GF-D8 (cell line): ENCODE measurements around the gene PCYT1A.

Experiments
- DNase-seq: peaks from one replicate; lab custom pipeline; 2025; lab: John Stamatoyannopoulos, UW

Gene PCYT1A

GRCh38 chr3:196236223-196236622 is 51.3 kb downstream of the PCYT1A start:
- DNase-seq, result no peak

DNA sequence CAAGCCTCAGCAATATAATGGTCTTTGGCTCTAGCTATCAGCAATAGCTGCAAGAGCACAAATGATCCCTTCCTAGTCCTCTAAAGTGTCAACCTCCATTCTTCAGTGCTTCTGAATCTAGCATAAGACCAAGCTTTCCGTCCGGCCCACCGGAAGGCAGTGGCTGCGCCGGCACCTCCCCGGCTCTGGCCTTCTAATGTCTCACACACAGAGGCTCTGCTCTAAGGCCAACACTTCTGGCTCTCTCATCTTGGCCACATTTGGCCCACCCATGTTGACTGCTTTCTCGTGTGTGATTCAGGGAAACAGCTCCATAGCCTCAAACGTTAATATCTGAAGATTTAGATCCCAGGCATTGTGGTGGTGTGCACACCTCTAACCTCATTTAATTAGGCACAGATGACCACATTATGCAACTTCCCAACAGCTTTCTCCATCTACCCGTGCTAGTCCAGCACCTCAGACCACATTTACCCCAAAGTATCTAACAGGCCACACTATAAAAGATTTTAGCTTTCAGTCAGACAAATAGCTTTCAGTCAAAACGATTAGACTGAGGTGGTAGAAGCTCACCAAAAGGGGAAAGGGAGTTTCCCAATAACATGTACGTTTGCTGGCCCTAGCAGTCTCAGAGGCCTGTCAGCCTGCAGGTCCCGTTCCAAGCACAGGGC is 51.9 kb downstream of the PCYT1A start:
- DNase-seq, result peak; percentile 82

DNA sequence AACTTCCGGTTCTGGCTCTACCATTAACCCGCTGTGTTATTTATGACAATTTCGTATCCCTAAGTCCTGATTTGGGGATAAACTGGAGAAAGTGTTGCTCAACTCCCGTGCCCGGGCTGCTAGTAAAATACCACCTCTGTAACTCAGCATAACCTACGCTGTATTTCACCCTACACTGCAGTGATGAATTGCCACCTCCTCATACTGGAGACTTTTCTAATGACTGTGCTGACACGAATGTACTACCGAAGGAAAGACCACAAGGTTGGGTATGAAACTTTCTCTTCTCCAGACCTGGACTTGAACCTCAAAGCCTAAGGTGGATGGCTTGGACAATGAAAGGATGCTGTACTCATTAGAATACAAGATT is 54.7 kb downstream of the PCYT1A start:
- no peak for DNase-seq

- DNase-seq, result no peak
Measured at GRCh38 chr3:196232154-196232881, 55.2 kb downstream of the PCYT1A start.

DNA sequence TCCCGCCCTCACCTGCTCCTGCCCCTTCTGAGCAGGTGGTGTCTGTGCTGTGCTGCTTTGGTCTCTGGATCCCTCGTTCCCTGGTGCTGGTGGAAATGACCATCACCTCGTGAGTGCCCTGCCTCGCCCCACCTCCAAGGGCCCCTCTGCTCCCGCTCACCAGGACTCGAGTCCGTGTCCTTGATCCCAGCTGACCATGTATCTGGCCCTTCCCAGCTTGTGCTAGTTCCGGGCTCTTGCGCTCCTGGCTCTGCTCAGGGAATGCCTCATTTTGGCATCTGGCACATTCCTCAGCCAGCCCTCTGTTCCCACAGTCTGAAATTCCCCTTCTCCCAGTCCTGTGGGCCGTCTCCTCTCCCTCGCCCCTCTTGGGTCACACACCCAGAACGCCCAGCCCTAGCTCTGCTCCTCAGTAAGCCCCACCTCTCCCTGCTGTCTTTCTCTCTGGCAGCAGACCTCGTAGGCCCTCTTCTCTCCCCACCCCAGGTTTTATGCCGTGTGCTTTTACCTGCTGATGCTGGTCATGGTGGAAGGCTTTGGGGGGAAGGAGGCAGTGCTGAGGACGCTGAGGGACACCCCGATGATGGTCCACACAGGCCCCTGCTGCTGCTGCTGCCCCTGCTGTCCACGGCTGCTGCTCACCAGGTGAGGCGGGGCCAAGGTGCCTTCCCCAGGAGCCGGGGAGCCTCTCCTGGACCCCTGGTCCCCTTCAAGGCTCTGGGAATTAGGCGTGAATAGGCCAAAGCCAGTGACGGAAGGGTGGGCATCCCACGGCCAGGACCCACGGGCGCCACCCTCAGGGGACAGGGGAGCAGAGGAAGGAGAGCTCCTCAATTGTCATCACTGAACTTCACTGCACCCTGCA is 59.7 kb downstream of the PCYT1A start:
- no peak for DNase-seq

DNA sequence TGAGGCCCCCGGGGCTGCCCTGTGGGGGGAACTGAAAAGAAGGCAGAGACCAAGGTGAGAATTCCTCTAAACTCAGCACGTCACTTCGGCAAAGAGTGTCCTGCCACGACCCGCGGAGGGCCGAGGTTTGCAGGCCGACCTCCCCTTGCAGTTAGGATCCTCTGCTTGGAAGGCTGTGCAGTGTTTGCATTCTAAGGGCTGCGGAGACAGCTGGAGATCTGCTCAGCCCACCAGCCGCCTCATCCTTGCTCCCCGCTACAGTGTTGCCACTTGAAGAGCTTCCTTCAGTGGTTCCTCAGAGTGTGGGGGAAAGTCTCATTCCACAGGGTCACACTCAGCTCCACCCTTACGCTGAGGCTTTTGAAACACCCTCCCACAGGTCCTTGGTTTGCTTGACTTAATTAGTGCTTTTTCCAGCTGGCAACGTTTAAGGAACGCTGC is 60.4 kb downstream of the PCYT1A start:
- no peak for DNase-seq

DNA sequence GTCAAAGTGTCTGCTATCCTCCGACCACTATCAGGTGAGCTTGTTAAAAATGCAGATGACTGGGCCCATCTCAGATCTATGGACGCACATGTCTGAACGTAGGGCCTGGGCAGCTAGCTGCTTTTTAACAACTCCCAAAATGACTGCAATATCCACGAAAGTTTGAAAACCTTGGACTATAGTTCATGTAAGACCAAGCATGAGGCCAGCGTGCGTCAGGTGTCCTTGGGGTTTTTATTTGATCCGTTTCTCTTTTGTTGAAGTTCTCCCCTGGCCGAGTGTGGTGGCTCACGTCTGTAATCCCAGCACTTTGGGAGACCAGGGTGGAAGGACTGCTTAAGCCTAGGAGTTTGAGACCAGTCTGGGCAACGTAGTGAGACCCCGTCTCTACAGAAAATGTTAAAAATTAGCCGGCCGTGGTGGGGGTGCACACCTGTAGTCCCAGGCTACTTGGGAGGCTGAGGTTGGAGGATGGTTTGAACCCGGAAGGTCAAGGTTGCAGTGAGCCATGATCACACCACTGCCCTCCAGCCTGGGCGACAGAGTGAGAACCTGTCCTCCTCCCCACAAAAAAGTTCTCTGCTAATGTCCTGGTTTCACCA is 61.7 kb downstream of the PCYT1A start:
- no peak for DNase-seq

GRCh38 chr3:196225086-196225485 is 62.4 kb downstream of the PCYT1A start:
- DNase-seq, result no peak

- no peak for DNase-seq
Measured at GRCh38 chr3:196222876-196223595, 64.5 kb downstream of the PCYT1A start.

- peak; percentile 61 for DNase-seq
Measured at GRCh38 chr3:196220991-196221390, 66.5 kb downstream of the PCYT1A start.

DNA sequence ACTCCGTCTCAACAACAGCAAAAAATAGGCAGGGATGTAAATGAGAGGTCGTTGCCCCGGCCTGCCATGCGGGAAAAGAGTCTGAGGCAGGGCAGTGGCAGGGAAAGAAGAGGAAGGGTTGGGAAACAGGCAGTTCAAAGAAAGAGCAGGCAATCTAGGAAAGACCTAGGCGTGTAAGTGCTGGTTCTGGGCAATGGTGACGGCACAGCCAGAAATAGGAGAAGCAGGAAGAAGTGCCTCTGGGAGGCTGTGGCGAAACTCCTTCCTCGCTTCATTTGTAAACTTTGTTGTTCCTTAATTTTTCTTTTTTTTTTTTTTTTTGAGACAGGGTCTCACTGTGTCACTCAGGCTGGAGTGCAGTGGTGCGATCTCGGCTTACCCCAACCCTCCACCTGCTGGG is 66.9 kb downstream of the PCYT1A start:
- DNase-seq, result peak; percentile 79

DNA sequence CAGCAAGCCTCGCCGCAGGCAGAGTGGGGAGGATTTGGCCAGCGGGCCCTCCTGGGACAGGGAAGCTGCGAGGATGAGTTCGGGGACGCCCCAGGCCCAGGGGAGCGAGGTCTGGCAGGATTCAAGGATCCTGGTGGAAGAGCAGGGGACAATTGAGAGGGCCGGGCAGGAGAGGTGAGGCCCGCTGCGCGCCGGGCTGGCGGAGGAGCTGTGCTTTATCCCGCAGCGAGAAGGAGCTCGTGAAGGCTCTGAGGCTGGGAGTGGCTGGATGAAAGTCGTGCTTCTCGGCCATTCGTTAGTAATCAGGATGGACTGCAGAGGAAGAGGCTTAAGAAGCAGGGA is 67.6 kb downstream of the PCYT1A start:
- no peak for DNase-seq

DNA sequence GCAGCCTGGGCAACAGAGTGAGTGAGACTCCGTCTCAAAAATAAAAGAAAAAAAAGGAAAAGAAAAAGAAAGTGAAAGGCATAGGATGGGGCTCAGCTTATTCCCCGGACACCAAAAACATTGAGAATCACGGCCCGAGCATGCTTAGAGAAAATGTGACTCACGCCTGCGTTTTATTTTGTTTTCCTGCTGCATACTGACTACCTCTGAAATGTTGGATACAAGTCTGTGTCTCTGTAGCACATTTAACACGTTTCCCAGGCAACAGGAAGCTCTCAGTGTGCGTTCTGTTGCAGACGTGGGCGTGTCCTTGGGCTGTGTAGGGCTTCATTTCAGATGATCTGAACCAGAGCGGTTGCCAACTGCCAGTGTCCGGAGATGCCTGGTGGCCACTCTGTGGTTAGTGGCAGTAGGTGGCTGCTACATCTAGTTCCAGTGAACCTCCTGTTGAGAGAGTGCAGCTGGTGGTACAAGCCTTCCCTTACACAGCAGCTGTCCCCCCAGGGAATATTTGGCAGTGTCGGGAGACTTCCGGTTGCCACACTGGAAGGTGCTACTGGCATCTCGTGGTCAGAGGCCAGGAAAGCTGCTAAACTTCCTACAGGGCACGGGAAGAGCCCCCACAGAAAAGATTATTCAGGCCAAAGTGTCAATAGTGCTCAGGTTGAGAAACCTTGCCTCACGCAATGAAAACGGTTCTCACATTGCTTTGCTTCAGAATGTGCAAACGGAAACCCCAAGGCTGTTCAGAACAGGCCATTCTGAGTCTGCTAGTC is 68.1 kb downstream of the PCYT1A start:
- peak; percentile 98 for DNase-seq

DNA sequence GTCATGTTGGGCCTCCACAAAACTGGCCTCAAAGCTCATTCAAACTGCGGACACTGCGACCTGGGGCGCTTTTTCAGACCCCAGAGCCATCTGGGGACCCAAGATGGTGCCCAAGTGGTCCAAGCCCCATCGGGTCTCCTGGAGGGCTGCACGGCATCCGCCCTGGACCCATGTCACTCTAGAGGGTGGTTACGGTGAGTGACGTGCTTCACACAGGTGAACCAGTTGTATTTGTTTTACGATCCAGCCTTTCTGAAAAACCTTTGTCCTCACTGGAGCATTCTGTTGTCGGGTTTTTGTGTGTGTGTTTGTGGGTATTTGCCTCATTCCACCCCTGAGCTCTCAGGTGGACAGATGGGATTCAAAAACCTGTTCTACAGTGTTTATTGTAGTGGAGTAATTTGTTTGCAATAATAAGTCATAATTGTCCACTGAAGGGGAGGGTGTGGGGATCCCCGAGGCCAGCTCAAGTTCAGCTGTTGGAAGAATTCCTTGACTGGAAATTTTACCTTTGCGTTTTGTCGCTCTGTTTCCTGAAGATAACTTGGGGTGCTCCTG is 69.3 kb downstream of the PCYT1A start:
- DNase-seq, result no peak

DNA sequence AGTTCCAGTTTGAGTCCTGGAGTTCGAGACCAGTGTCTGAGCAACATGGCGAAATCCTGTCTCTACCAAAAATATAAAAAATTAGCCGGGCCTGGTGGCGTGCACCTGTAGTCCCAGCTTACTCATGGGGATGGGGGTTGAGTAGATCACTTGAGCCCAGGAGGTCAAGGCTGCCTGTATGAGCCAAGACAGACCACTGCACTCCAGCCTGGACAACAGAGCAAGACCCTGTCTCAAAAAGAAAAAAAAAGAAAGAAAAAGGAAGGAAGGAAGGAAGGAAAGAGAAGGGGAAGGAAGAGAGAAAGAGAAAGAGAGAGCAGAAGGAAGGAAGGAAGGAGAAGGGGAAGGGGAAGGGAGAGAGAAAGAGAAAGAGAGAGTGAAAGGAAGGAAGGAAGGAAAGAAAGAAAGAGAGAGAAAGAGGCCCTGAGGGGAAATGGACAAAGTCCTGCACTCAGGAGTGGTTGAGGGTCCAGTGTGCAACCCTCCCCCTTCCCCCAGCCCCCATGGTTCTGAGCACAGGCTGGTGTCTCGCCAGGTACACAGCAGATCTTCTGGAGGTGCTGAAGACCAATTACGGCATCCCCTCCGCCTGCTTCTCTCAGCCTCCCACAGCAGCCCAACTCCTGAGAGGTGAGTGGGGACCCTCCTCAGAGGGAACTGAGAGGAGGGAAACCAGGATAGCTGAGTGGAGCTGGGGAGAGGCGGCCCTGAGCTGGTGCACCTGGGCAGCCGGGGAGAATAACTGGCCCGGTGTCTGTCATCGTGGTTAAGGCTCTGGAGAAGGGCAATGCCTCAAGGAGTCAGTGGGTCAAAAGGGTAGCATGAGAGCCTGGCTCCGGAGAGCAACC is 70.0 kb downstream of the PCYT1A start:
- no peak for DNase-seq

- DNase-seq, result no peak
Measured at GRCh38 chr3:196216681-196217211, 70.8 kb downstream of the PCYT1A start.

- no peak for DNase-seq
Measured at GRCh38 chr3:196216089-196216564, 71.4 kb downstream of the PCYT1A start, which contains the start of gene SLC51A. Gene SLC51A (plus strand): TSS chr3:196216534. CDS start chr3:196216713, 179 bp downstream.

DNA sequence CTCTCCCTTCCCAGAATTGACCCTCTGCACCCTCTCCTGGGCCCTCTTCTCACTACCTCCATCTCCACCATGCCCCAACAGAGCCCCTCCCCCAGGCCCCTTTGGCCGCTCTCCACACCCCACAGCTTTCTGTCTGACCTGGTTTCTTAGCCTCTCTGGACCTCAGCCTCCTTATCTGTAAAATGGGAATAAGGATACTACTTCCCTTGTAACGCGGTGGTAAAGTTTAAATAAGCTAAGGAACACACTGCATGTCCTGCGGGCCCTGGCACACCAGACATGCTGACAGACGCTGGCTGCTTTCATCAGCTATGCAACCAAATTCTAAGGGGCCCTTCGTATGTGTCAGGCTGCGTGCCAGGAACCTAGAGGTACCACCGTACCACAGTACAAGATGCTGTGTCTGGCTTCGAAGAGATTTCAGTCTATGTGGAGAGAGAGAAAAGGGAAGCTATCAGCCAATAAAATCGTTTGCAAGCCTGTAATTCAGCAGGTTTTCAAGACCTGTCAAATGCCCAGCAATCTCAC is 72.0 kb downstream of the PCYT1A start:
- no peak for DNase-seq
